Hippocampal formation (tissue), 2 donors: ENCODE results near the gene FBRSL1.
"Not testable (repeated sequence)": the region's sequence is repeated elsewhere in the genome, so short reads cannot be mapped to it uniquely, and the experiment has no call there.

Source experiments
- DNase-seq, 2 donors: peaks; one replicate each; lab custom pipeline; 2025; lab: John Stamatoyannopoulos, UW

The FBRSL1 gene

GRCh38 chr12:132453361-132454192, 36.4 kb upstream of the FBRSL1 start:
- no peak for DNase-seq

- DNase-seq: no peak
Observed at GRCh38 chr12:132454193-132454932, 35.6 kb upstream of the FBRSL1 start.

- DNase-seq: no peak
Observed at GRCh38 chr12:132454933-132455418, 35.0 kb upstream of the FBRSL1 start.

GRCh38 chr12:132455565-132455964, 34.4 kb upstream of the FBRSL1 start:
- no peak for DNase-seq

- DNase-seq: no peak
Observed at GRCh38 chr12:132456186-132456943, 33.6 kb upstream of the FBRSL1 start.

- no peak for DNase-seq
Observed at GRCh38 chr12:132456944-132457495, 32.9 kb upstream of the FBRSL1 start.

GRCh38 chr12:132458441-132458840, 31.5 kb upstream of the FBRSL1 start:
- DNase-seq: no peak

GRCh38 chr12:132458846-132459641, 30.9 kb upstream of the FBRSL1 start:
- DNase-seq: no peak

GRCh38 chr12:132460571-132460970, 29.4 kb upstream of the FBRSL1 start:
- no peak for DNase-seq

GRCh38 chr12:132461526-132461925, 28.4 kb upstream of the FBRSL1 start:
- DNase-seq: no peak

- no peak for DNase-seq
Observed at GRCh38 chr12:132462788-132463187, 27.2 kb upstream of the FBRSL1 start.

GRCh38 chr12:132463284-132463924, 26.5 kb upstream of the FBRSL1 start:
- not testable (repeated sequence) for DNase-seq

- not testable (repeated sequence) for DNase-seq
Observed at GRCh38 chr12:132464304-132464703, 25.6 kb upstream of the FBRSL1 start.

- DNase-seq: no peak
Observed at GRCh38 chr12:132464820-132465219, 25.1 kb upstream of the FBRSL1 start.

GRCh38 chr12:132465269-132466190, 24.4 kb upstream of the FBRSL1 start:
- no peak for DNase-seq

- no peak for DNase-seq
Observed at GRCh38 chr12:132466241-132467201, 23.4 kb upstream of the FBRSL1 start.

- DNase-seq: no peak
Observed at GRCh38 chr12:132467511-132467910, 22.4 kb upstream of the FBRSL1 start.

- DNase-seq: no peak
Observed at GRCh38 chr12:132469423-132469822, 20.5 kb upstream of the FBRSL1 start.
